Stimulated activated CD4-positive, alpha-beta T cell treated with anti-CD3 and anti-CD28 coated beads, Interleukin-15, amount 100 ng/mL, for 48 hours (primary cell): ENCODE data around the gene NEDD4L.

Experiments
- DNase-seq, 2 donors: peaks; one replicate each; pipeline ENCODE4 v3.0.0-alpha.2; 2020; ENCODE audit warnings: low read depth in 2 of 2

The NEDD4L gene

GRCh38 chr18:58052960-58053359 lies 8.9 kb downstream of the NEDD4L start:
- DNase-seq = no peak

- DNase-seq = no peak
Observed at GRCh38 chr18:58054041-58054781, 10.2 kb downstream of the NEDD4L start.

GRCh38 chr18:58055890-58056558 lies 12.0 kb downstream of the NEDD4L start:
- no peak for DNase-seq

- no peak for DNase-seq
Observed at GRCh38 chr18:58056852-58057251, 12.8 kb downstream of the NEDD4L start.

GRCh38 chr18:58057291-58057965 lies 13.4 kb downstream of the NEDD4L start:
- no peak for DNase-seq

DNA sequence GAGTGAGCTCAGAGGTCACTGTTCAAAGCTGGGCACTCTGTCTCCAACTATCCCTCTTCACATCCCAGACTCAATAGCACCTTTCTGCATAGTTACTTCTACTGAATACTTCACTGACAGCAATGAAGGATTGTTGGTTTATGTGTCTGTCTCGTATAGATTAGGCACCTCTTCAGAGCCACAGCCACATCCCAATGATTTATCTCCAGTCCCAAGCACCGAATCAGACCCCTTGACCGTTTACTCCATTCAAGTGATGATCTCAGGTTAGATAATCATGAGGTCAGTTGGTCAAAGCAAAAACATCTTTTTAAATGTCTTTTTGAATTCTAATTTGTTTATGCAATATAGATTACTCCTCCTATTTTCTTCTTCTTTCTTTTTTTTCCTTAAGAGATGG lies 14.7 kb downstream of the NEDD4L start:
- DNase-seq = no peak

DNA sequence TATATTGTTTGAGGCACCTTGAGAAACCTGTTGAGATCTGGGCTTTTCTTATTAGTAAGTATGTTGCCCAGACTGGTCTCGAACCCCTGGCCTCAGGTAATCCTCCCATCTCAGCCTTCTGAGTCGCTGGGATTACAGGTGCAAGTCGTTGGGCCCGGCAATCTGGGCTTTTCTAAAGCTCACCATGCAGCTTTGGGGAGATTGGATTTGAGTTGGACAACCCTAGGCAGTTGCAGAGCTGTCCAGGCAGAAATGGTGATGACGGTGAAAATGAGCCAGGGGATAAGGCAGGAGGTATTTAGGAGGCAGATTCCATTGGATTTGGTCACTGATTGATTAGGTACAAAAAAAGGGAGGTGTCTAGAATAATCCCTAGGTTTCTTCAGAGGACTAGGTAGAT lies 16.2 kb downstream of the NEDD4L start:
- DNase-seq = no peak

DNA sequence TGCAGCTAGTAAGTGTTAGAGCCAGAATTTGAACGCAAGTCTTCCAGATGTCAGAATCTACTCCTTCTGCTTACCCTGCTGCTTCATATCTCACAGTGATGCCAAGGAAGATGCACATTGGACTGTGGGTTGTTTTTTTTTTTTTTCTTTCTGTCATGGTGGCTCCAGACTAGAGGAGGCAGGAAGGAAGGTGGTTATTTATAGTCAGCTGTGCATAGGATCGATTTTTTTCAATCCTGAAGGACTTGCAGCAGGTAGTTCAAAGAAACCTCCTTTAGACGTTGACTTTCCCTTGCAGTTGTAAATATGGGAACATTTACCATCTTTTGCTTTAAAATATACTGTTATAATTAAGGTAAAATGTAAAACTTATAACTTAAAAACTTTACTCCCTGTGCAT lies 17.3 kb downstream of the NEDD4L start:
- DNase-seq = no peak

DNA sequence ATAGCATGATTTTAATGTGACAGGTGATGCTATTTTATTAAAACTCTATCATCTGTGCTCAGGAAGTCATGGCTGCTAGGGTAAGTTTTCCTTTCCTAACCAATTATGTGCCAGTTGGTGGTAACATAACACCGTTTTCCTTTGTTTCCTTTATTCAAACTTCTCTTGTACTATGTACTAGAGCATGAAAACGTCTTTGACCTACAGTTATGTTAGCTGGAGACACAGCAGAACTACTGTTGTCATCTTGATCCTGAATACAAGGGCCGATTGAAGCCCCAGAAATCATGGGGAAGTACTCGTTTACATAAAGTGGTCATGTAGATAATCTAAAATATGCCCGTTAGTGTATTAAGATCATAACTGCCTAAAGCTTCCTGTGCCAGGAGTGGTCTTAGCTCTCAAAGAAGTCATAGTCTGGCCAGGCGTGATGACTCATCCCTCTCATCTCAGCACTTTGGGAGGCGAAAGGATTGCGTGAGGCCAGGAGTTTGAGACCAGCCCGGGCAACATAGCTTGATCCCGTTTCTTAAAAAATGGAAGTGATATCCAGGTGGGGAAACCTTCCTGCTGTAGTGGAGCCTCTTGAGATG lies 20.5 kb downstream of the NEDD4L start:
- DNase-seq = no peak

- DNase-seq = no peak
Observed at GRCh38 chr18:58065956-58066355, 21.9 kb downstream of the NEDD4L start.

DNA sequence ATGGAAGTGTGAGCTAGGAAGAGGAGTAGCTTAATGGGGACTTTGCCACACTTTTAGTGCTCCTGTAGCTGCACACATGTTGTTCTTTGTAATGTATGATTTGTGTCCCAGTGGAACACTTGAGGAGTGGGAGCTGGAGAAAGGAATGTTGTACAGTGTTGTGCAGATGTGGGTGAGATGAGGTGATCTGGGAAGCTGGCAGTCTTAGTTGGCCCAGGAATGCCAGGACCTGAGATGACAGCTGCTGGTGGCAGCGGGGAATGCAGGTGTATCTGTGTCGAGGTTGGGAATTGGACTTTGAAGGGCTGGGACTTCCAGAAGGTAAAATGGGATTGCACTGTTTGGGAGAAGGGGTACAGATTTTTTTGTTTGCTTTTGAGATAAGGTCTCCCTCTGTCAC lies 23.6 kb downstream of the NEDD4L start:
- no peak for DNase-seq

- DNase-seq = no peak
Observed at GRCh38 chr18:58069099-58069498, 25.1 kb downstream of the NEDD4L start.

DNA sequence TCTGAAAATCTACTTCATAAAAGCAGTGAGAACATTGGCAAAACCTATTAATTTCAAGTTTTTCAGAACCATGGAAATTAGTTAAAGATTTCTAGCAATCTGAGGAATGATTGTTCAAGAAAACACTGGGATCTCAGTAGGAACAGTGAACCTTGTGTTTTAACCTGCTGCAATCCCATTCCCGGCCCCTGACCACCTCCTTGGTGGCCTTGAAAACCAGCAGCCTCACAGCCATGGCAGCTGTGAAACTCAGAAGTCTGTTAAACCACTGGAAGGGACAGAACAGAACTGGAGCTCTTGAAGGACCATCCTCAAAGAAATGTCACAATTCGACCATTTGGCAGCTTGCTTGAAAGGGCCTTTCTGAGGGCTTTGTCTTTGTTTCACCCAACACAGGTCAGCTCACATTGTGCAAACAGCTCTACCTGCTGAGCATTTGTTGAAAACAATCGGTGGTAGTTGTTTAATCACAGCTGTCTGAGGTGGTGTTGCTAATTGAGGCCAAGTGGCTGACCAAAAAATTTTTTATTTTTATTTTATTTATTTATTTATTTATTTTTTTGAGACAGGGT lies 25.8 kb downstream of the NEDD4L start:
- DNase-seq = no peak

DNA sequence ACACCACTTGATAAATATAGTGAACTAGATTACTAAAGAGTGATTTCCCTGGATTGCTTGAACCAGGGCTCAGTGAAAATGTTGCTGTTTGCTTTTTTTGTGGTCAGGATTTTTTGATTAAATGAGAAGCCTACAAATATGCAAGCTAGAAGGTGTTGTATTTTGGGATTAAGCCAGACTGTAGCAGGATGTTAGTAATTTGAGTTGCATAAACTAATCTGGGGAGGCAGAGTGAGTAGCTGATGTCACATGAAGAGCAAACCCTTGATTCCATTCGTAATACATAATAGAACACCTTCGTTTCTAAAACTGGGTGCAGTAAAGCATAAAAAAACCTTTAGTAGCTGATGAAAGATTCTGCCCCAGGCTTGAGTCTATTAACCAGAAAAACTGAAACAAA lies 32.0 kb downstream of the NEDD4L start:
- DNase-seq = no peak

DNA sequence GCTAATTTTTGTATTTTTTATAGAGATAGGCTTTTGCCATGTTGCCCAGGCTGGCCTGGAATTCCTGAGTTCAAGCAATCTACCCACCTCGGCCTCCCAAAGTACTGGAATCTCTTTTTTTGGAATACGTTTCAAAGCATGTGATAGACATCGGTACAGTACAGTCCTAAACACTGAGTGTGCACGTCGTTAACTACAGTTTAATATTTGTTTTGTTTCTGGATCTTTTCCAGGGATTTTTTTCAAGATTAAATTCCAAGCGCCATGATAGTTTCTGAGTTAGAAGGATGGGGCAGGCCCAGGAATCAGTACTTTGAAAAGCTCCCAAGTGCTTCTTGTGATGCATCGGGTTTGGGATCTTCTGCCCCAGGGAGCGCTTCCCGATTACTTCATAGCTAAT lies 33.3 kb downstream of the NEDD4L start:
- no peak for DNase-seq

- DNase-seq = no peak
Observed at GRCh38 chr18:58078889-58079573, 35.0 kb downstream of the NEDD4L start.

DNA sequence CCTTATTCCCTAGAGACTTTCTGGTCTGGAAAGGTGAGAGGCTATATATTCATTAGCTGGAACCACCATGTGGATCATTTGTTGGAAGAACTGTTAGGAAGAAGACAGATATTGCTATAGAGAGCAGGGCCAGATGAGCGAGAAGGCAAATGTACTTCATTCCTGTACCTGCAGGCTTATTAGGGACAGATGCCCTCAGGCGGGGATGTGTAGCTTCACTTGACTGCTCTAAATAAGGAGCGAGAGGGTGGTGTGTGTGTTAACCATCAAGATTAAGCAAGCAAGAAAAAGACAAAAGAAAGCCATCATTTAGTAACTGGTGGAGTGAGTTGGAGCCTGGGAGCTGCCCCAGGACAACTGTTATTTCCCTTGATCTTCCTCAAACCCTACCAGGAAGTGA lies 36.4 kb downstream of the NEDD4L start:
- no peak for DNase-seq

DNA sequence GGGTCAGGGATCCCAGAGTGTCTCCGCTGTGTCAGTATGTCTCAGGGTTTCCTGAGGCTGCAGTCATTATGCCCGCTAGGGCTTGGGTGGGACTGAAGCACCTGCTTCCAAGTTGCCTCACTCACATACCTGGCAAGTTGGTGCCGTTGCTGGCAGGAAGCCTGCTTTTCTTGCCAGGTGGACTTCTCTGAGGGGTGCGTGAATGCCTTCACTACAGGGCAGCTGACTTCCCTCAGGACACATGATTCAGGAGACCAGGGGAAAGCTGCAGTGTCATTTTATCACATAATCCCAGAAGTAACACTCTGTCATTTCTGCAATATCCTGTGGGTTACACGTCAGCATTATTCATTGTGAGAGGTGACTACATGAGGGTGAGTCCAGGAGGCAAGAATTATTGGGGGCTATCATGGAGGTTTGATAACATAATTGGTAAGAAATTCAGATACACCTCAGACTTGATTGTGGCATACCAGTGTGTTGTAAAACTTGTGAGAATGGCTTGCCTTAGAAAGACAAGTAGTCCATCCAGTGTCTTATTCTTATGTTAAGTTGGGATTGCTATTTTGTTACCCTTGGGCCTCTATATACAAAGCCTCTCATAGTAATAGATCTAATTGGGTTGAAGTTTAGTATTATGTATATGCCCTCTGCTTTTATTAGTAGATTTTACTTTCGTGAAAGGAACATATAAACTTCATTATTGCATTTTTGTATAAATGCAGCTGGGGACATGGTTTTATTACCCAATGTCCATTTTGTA lies 44.1 kb downstream of the NEDD4L start:
- no peak for DNase-seq

GRCh38 chr18:58088691-58089065 lies 44.7 kb downstream of the NEDD4L start:
- no peak for DNase-seq

GRCh38 chr18:58091099-58091611 lies 47.1 kb downstream of the NEDD4L start:
- DNase-seq = no peak

DNA sequence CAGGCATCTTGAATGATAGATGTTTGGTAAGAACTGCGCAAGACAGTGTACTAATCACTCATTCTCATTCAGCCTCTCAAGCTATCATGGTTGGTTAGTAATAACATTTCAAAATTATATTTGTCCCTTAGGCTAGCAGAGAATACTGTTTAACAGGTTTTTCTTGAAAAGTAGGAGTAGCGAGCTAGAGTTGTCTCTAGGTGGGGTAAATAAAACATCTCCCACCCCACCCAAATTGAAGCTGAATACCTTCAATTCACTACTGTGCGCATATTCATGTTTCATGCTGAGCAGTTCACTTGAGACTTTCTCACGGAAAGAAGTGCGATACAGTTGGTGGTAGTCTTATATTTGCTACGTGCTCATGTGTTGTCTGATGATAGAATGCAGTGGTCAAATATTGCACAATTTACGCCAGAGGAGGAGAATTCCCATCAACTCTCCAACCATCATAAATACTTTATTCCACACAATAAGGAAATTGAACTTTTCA lies 49.3 kb downstream of the NEDD4L start:
- no peak for DNase-seq
